HT-29 (cell line): ENCODE data around the gene NDUFS7. TPM values are rescaled to one million over a fixed set of nuclear protein-coding genes. Genes with fewer than 3 reads are reported as not detected.
A peak's percentile ranks its signal among the peaks of the same experiment; 100 is the strongest.

Experiments used
- DNase-seq: peaks from one replicate; pipeline ENCODE4 v3.0.0-alpha.2; 2015; ENCODE audit warnings: low spot score
- total RNA-seq: library from RNA; depleted of rRNA; stranded (reverse); fragments of >200 nt; shearing (Covaris generic); gene quantifications from 2 replicates; pipeline ENCODE4 v1.2.3, GENCODE V29; 2014

Gene NDUFS7
- total RNA-seq, 1 experiment from 2014 or later = 133 TPM

DNA sequence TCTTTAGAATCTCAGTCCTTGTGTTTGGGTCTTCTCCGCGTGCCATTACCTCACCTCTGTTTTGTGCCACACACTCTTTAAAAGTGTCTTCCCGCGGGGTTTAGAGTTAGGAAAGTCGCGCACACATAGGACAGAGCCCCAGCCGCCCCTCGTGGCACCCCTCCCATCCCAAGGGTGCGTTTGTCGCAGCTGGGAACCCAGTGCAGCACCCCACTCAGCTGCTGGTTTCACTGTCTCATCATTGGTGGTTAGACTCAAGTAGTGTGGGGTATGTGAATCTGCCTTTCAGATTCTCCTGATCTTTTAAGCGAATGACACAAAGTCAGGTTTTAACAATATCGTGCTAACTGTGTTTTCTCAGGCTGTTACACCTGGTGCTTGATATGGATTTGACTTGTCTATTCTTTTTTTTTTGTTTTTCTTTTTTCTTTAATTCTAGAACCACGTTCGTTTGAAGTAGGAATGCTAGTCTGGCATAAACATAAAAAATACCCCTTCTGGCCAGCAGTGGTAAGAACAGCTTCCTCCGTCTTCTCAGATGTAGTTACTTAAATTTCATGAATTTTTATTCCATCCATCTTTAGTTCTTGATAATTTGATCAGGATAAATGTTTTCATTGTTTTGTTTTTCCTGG, 19.5 kb upstream of the NDUFS7 start:
- no peak for DNase-seq

DNA sequence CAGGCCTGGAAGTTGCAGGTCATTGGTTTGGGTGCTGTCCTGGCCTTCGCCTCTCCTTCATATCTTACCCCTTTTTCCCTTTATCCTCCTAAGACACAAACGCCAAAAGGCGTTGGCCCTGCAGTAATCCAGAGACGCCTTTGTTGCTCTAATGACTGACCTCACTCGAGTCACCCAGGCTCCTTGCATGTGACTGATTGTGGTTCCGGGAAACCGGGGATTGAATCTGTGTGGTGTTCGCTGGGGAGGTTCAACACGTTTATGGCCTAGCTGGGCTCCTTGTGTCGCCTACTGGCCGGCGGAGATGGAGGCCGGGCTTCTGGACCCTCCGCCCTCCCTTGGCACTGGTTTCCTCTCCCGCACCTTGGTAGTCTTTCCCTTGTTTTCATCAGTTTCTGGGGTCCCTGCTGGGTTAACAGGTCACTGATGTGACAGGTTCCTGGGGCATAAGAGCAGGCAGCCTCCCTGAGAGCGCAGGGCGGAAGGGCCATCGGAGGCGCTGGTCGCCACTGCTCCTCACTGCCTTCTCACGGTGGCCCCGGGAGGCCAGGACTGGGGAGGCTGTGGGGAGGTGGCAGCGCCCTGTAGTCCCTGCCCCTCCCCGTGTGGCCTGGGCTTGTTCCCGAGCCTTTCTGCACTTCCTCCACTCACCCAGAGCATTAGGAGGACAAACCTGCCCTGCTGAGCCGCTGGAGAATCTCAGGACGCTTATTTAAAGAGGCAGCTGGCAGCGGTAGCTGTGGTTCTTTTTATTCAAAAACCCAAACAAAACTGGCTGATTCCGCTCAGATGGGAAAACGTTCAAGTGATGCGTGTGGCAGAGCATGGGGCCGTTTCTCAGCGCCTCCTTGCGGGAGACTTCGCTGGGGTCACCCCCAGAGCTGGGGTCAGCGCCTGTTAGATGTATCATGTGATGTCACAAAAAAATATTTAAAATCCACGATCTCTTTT, 18.1 kb upstream of the NDUFS7 start:
- no peak for DNase-seq

DNA sequence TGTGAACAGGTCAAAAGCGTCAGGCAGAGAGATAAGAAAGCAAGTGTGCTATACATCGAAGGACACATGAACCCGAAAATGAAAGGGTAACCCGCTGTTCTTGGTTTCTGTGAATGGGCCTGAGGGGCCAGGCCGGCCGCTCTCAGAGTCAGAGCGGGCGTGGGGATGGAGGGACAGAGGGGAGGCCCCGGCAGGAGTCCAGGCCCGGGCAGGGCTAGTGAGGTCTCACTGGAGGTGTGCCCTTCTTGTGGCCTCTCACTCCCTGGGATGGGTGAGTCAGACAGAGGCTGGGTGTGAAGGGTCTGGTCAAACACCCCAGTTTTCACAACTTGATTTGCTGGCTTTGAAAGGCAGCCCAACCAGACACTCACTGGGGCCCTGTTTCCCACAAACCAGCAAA, 17.4 kb upstream of the NDUFS7 start:
- no peak for DNase-seq

DNA sequence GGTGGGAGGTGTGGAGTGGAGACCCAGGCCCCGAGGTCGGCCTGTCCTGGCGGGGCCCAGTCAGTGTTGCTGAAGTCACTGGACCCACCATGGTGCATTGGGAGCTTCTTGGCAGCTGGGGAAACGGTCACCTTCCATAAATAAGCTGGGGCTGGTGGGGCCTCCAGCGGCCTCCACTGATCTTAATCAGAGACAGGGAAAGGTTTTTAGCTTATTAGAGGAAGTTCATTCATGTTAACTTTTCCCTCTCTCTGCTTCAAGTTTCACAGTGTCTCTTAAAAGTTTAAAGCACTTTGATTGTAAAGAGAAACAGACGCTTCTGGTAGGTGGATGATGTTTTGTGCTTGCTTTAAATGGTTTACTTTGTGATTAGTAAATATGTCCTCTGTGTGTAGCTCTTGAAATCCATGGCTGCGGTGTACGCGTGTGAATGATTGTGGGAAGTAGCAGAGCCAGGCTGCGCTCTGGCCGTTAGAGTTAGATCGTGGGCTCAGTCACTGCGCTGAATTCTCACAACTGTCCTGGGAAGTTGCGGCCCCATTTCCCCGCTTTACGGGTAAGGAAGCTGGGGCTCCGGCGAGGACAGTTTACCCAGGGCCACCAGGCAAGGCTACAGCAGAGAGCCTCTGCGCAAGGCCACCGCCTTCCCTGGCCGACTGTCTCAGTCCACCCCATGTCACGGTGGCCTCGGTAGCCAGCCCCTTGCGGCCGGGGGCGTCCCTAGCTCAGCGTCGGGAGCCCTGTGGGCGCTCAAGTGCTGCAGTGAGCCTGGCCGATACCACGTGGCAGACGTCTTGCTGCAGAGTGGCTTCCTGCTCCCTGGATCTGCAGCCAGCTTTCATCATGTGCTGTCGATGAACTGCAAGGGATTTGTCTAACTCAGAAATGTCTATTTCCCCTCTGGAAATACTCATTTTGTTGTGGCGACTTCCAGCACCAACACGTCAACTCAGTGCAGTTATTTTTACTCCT, 16.5 kb upstream of the NDUFS7 start:
- no peak for DNase-seq

DNA sequence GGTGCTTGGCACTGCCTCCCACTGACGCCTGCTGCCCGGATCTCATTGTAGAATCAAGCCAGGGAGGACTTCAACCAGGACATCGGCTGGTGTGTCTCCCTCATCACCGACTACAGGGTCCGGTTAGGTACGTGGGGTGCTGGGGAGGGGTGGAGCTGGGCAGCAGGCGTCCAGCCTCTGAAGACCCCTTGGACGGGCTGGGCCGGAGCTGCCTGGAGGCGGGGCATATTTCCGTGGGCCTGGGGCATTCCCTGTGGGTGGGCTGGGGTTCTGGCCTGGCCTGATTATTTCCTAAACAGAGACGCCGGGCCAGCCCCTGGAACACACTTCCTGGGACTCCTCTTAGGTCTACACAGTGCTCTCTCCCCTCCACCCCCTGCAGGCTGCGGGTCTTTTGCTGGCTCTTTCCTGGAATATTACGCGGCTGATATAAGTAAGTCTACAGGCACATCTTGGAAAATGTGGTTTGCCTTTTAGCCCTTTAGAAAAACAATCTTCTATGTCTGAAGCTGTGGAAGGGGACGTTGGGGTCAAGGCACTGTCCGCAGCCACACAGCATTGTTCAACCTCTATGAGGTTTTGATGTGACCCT, 14.4 kb upstream of the NDUFS7 start:
- DNase-seq = no peak

DNA sequence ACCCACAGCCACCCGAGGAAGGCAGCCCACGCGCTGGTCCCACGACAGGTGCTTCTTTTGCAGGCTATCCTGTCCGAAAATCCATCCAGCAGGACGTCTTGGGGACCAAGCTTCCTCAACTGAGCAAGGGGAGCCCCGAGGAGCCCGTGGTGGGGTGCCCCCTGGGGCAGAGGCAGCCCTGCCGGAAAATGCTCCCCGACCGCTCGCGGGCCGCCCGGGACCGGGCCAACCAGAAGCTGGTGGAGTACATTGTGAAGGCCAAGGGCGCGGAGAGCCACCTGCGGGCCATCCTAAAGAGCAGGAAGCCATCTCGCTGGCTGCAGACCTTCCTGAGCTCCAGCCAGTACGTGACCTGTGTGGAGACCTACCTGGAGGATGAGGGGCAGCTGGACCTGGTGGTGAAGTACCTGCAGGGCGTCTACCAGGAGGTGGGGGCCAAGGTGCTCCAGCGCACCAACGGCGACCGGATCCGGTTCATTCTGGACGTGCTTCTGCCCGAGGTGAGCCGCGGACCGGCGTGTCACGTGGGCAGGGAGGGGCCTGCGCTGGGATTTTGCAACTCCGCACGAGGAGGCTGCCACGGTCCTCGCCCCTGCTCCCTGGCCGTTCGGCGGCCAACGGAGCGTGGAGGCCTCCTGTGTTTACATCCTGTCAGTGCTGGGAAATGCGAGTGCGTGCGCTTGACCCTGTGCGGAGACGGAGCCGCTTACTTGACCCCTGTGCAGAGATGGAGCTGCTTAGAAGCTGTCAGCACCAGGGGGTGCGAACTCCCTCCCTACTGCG, 12.9 kb upstream of the NDUFS7 start:
- DNase-seq = no peak

DNA sequence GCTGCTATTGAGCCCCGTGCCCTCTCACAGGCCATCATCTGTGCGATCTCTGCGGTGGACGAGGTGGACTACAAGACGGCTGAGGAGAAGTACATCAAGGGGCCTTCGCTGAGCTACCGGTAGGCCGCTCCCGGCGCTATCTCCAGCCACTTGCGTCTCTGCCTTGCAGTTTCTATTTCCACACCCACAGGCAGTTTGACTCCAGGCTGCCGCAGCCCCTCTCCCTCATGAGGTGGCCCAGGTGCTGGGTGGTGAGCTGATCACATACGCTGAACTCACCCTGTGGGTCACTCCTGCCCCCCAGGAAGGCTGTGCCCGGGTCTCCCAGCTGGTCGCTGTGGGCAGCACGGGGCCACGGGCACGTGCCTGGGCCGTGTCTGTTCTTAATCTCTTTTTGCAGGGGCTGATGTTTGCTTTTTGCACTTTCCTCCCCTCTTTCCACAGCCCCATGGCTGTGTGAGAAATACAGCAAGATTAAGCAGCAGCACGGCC, 10.6 kb upstream of the NDUFS7 start:
- DNase-seq = no peak

DNA sequence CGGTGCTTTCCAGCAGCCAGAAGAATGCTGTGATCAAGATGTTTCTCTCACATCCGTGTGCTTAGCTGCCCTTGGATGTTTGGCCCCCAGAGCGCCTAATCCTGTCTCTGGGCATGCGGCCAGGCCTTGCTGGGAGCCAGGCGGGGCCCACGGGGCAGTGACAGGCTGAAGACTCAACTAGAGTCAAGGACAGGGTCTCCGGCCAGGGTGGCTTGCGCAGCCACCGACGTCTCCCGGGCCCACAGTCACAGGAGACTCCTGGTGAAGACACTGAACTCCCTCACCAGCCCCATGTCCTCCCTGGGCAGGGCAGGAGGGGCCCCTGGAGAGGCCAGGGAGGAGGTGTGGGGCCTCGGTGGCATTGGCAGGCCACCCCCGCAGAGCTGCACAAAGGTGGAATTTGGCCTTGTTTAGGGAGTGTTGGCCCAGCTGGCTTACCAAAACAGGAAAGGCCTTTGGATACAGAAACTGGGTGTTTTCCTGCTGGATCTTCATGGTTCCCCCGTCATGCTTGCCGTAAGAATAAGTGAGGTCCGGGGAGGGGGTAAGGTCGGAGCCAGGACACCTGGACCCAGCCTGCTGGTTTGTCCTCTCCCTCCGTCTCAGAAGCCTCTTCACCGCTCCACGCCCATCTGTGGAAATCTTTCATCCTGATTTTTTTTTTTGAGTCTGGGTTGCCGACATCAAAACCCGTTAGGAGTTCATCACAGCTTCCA, 10.0 kb upstream of the NDUFS7 start:
- no peak for DNase-seq

DNA sequence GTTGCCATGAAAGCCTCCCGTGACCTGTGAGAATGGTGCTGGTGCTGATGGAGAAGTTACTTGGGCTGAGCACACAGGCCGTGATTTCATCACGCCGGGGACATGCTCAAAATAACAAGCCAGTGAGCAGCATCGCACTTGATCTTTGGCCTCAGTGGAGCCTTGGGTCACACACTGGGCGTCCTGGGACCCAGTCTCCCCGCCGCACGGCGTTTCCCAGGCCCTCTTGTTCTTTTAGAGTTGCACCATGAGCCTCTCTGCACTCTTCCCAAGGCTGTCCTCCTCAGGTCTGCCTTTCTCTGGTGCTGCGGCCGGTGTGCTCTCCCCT, 9.5 kb upstream of the NDUFS7 start:
- DNase-seq = no peak

DNA sequence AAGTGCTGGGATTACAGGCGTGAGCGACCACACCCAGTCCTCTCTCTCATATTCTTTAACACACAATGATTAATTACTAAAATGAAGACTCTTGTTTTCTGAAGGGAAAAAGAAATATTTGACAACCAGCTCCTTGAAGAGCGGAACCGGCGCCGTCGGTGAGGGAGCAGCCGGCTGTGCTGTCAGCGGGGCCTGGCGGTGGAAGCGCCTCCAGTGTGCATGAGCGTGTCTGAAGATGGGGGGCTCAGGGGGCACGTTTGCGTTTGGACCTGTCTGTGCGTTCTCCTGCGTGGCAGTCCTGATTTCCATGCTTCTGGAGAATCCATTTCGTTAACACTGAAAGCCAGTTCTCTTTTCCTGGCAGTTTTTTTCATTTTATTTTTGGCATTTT, 7.3 kb upstream of the NDUFS7 start:
- no peak for DNase-seq

DNA sequence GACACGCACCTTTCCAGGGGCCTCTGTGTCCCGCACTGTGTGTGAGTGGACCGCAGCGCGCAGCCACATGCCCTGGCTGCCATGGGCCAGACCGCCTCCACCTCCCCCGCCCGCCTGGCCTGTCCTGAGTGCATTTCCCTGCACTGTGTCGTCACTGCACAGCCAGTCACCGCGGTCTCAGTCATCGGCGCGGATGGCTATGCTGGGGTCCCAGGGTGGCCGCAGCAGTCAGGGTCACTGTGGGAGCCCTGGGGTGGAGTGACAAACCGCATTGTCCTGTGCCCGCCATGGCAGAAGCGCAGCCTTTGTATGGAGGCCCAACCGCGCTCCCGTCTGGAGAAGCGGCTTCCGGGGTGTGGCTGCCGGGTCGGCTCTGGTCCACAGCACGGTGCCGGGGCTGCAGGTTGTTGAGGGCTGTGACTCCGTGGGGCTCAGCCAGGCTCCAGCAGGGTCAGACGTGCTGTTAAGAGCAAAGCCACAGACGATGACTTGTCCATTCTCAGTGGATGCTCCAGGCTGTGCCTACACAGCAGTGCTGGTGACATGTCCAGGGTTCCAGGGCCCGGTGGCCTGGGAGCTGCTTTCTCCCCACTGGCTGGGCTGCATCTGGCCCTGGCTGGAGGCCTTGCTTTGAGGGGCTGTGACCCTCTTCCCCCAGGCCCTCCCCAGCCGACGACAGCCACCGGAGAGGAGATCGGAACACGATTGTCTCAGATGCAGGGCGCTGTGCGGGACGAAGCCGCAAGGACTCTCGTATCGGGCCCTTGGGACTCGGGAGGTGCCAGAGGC, 6.3 kb upstream of the NDUFS7 start:
- no peak for DNase-seq

DNA sequence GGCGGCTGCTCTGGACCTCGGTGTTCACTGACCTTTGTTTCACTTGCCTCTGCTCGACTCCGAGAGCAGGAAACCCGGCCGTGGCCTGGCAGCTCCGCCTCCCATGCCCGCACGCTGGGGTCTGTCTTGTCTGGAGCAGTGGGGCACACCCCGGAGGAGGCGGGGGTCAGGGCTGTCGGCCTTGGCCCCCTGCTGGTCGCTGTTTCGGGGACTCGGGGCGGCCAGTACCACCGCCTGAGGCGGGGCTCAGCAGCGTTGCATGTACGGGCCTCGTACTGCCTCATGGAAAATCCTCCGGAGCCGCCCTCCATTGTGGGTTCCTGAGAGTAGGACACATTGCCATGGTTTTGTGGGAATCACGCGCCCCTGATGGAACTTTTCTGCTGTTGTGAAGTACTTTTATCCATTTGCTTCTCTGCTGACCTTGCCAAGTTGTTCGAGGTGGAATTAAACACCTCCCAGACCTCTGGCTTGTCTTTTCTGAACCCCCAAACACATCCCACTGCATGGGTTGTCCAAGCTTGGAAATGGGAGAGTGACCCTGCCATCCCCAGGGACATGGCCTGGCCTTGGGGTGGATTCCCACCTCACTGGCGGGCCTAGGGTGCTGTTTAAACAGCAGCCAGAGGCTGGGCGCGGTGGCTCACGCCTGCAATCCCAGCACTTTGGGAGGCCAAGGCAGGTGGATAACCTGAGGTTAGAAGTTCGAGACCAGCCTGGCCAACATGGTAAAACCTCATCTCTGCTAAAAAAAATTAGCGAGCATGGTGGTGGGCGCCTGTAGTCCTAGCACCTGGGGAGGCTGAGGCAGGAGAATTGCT, 5.5 kb upstream of the NDUFS7 start:
- DNase-seq = no peak

DNA sequence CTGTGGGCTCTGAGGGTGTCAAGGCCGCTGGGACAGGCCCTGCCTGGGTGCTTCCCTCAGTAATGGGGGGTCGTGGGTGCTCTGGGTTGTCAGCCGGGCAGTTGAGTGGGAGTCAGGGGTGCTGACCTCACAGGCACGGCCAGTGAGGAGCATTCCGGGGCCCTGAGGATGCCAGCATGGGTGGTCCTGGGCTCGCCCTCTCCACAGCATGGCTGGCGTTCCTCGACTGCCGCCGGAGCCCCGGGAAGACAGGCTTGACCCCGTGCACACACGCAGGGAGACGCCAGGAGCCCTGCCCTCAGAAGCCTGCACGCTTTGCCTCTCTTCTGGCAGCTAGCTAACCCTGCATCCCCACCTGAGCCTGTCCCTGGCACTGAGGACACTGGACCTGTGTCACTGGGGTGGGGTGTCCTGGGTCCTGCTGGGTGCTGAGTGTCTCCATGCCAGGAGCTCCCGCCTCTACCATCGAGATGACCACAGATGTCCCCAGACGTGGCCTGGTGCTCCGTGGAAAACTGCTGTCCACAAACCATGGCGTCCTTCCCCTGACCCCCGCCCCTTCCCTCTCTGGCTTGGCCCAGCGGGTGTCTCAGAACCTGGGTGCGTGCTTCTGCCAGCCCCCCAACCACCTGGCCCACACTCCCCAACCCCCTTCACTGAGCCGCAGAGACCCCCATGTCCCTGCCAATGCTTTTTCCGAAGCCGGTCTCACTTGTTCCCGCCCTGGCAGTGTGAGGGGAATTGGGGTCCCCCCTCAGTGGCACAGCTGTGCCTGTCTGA, 4.4 kb upstream of the NDUFS7 start:
- DNase-seq = no peak

DNA sequence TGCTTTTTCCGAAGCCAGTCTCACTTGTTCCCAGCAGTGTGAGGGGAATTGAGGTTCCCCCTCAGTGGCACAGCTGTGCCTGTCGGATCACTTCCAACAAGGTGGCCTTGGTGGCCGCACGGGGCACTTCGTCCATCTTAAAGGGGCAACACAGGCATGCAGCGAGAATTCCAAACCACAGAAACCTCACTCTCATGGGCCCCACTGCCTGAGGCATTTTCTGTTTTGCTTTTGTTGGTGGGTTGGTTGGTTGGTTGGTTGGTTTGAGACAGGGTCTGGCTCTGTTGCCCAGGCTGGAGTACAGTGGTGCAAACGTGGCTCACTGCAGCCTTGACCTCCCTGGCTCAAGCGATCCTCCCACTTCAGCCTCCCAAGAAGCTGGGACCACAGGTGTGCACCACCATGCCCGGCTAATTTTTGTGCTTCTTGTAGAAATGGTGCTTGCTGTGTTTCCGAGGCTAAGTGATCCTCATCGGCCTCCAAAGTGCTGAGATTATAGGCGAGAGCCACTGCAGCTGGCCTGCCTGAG, 3.7 kb upstream of the NDUFS7 start:
- no peak for DNase-seq

DNA sequence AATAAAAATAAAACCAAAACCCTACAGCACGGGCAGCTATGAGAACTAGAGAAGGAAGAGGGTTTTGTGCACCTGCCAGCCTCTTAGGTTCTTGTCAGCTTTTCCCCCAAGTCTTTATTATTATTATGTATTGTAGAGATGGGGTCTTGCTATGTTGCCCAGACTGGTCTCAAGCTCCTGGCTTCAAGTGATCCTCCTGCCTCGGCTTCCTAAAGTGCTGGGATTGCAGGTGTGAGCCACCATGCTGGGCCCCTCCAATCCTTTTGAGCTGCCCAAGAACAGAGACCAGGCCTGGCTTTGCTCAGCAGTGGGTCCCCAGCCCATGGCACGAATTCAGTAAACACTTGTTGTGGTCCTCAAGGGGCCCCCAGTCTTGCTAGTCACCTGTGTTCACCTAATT, 1.5 kb upstream of the NDUFS7 start:
- no peak for DNase-seq

DNA sequence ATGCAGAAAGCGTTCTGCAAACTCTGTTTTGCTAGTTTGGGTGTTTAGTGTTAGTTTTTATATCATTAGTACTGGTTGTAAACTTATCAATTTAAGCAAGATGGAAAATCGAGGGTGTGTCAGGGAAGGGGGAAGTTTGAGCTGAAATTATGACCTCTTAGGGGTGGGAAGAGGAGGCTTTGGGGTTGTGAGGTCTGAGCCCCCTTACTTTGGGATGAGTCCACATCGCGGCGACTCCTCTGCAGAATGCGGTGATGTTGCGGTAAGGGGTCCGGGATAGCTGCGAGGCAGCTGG, 743 bp upstream of the NDUFS7 start:
- DNase-seq = no peak

DNA sequence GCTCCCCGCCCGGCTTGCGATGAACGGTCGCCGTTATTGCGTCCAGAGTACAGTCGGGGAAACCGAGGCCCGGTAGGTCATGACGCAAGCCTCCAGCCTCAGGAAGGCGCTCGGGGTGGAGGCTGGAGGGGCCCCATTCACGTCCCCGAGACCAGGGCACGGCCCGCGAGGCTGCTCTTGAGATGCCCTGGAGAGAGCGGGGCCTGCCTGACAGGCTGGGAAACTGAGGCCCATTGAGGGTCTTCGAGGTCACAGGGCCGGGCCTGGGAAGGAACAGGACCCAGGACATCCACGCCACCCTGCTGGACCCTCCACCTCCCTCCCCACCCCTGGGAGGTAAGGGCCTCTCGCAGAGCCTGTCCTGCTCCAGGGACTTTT, 367 bp downstream of the NDUFS7 start:
- DNase-seq = peak; percentile 7
